ENCODE results near the gene TKT.

DNA sequence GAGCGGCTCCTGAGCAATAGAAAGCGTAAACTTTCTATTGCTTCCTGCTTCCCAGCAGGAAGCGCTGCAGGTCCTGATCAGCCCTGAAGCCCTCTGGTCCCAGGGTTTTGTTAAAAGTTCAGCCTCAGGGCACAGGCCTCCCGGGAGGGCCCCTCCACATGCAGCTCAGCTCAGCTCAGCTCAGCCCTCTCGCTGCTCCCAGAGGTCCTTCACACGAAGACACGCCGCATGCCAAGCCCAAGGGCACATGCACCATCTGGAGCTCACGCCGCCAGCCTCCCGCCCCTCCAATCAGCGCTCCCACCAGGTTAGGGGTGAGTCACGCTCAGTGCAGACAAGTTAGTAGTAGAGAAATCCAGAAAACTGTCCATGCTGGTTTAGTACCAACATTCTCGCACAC is 12.7 kb downstream of the TKT start:
- TF ChIP-seq, protein P1, sequence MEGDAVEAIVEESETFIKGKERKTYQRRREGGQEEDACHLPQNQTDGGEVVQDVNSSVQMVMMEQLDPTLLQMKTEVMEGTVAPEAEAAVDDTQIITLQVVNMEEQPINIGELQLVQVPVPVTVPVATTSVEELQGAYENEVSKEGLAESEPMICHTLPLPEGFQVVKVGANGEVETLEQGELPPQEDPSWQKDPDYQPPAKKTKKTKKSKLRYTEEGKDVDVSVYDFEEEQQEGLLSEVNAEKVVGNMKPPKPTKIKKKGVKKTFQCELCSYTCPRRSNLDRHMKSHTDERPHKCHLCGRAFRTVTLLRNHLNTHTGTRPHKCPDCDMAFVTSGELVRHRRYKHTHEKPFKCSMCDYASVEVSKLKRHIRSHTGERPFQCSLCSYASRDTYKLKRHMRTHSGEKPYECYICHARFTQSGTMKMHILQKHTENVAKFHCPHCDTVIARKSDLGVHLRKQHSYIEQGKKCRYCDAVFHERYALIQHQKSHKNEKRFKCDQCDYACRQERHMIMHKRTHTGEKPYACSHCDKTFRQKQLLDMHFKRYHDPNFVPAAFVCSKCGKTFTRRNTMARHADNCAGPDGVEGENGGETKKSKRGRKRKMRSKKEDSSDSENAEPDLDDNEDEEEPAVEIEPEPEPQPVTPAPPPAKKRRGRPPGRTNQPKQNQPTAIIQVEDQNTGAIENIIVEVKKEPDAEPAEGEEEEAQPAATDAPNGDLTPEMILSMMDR (IDR thresholded peaks at IDR 0.05; ENCODE audit: poor library complexity, severe bottlenecking), result no peak
- TF ChIP-seq RAD21 (conservative IDR thresholded peaks at IDR 0.05) (no peak), POLR2AphosphoS5 (IDR thresholded peaks at IDR 0.05) (no peak), MXI1 (conservative IDR thresholded peaks at IDR 0.05; ENCODE audit: poor library complexity, severe bottlenecking) (no peak), EP300 (conservative IDR thresholded peaks at IDR 0.05; ENCODE audit: poor library complexity, severe bottlenecking) (no peak), SMC3 (conservative IDR thresholded peaks at IDR 0.05; ENCODE audit: poor library complexity) (no peak)
- TF ChIP-seq, protein P2, sequence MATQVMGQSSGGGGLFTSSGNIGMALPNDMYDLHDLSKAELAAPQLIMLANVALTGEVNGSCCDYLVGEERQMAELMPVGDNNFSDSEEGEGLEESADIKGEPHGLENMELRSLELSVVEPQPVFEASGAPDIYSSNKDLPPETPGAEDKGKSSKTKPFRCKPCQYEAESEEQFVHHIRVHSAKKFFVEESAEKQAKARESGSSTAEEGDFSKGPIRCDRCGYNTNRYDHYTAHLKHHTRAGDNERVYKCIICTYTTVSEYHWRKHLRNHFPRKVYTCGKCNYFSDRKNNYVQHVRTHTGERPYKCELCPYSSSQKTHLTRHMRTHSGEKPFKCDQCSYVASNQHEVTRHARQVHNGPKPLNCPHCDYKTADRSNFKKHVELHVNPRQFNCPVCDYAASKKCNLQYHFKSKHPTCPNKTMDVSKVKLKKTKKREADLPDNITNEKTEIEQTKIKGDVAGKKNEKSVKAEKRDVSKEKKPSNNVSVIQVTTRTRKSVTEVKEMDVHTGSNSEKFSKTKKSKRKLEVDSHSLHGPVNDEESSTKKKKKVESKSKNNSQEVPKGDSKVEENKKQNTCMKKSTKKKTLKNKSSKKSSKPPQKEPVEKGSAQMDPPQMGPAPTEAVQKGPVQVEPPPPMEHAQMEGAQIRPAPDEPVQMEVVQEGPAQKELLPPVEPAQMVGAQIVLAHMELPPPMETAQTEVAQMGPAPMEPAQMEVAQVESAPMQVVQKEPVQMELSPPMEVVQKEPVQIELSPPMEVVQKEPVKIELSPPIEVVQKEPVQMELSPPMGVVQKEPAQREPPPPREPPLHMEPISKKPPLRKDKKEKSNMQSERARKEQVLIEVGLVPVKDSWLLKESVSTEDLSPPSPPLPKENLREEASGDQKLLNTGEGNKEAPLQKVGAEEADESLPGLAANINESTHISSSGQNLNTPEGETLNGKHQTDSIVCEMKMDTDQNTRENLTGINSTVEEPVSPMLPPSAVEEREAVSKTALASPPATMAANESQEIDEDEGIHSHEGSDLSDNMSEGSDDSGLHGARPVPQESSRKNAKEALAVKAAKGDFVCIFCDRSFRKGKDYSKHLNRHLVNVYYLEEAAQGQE (IDR thresholded peaks at IDR 0.05; ENCODE audit: borderline replicate concordance), result no peak

Data from neural cell (in vitro differentiated cells).